ENCODE data around the gene RAI1. TPM values are rescaled to one million over a fixed set of nuclear protein-coding genes. Genes with fewer than 3 reads are reported as not detected.

The RAI1 gene
- total and polyA plus RNA-seq, 2 of the 13 experiments (the other 11 are each of a cell fraction or from before 2014, with no cell fraction given): 3.4 to 5.2 TPM

- TF ChIP-seq SOX6 (IDR thresholded peaks at IDR 0.05) (no peak), SOX6 (CRISPR knock-in tag; IDR thresholded peaks at IDR 0.05) (peak; percentile 47), ZNF597 (CRISPR knock-in tag; IDR thresholded peaks at IDR 0.05) (no peak), NFRKB (IDR thresholded peaks at IDR 0.05) (no peak), FOXA1 (IDR thresholded peaks at IDR 0.05) (no peak), FOXA1 (CRISPR knock-in tag; IDR thresholded peaks at IDR 0.05) (peak; percentile 34), HHEX (CRISPR knock-in tag; IDR thresholded peaks at IDR 0.05) (no peak), SCMH1 (CRISPR knock-in tag; IDR thresholded peaks at IDR 0.05; ENCODE audit: borderline replicate concordance) (no peak), RFXANK (CRISPR knock-in tag; IDR thresholded peaks at IDR 0.05) (no peak), ZNF468 (CRISPR knock-in tag; IDR thresholded peaks at IDR 0.05) (no peak), SNAPC5 (CRISPR knock-in tag; IDR thresholded peaks at IDR 0.05; ENCODE audit: borderline replicate concordance) (no peak), ZNF343 (CRISPR knock-in tag; IDR thresholded peaks at IDR 0.05) (no peak), ZNF883 (CRISPR knock-in tag; IDR thresholded peaks at IDR 0.05; ENCODE audit: not compliant biosample characterization) (no peak), ZNF781 (CRISPR knock-in tag; IDR thresholded peaks at IDR 0.05; ENCODE audit: borderline replicate concordance, not compliant biosample characterization) (no peak), ZBTB49 (CRISPR knock-in tag; IDR thresholded peaks at IDR 0.05; ENCODE audit: borderline replicate concordance) (no peak), KDM1A (CRISPR knock-in tag; IDR thresholded peaks at IDR 0.05) (no peak), KLF11 (CRISPR knock-in tag; IDR thresholded peaks at IDR 0.05) (no peak), ZKSCAN1 (IDR thresholded peaks at IDR 0.05; ENCODE audit: low read length) (no peak), ZFP90 (CRISPR knock-in tag; IDR thresholded peaks at IDR 0.05; ENCODE audit: borderline replicate concordance) (no peak), ZSCAN31 (CRISPR knock-in tag; IDR thresholded peaks at IDR 0.05; ENCODE audit: low read depth) (no peak), U2AF1 (optimal IDR thresholded peaks at IDR 0.05; ENCODE audit: low read depth, low read length) (no peak), THYN1 (CRISPR knock-in tag; IDR thresholded peaks at IDR 0.05; ENCODE audit: borderline replicate concordance, low read depth) (no peak), POLR2AphosphoS5 (IDR thresholded peaks at IDR 0.05; ENCODE audit: low read depth, low read length) (no peak), HOXA9 (CRISPR knock-in tag; IDR thresholded peaks at IDR 0.05; ENCODE audit: borderline replicate concordance) (no peak), HNRNPH1 (optimal IDR thresholded peaks at IDR 0.05; ENCODE audit: low read depth, low read length) (no peak), HOXD1 (CRISPR knock-in tag; IDR thresholded peaks at IDR 0.05) (no peak), EEA1 (CRISPR knock-in tag; IDR thresholded peaks at IDR 0.05; ENCODE audit: borderline replicate concordance) (no peak), BHLHE40 (IDR thresholded peaks at IDR 0.05; ENCODE audit: low read length) (no peak), ZFX (CRISPR knock-in tag; IDR thresholded peaks at IDR 0.05; ENCODE audit: low read depth) (peak; percentile 67)
These were observed 15.0 kb upstream of the RAI1 start (continued) for GRCh38 chr17:17666111-17666714.

Measured in HepG2 (cell line).